Measurements from ENCODE around the gene UMODL1.

GRCh38 chr21:42120903-42121535, 49.9 kb downstream of the UMODL1 start:
- TF ChIP-seq CTCF (IDR thresholded peaks at IDR 0.05) (no peak), POLR2A (IDR thresholded peaks at IDR 0.05) (no peak)
